ENCODE data around the gene MRPL46. TPM values are rescaled to one million over a fixed set of nuclear protein-coding genes. Genes with fewer than 3 reads are reported as not detected.

The MRPL46 gene
- total and polyA plus RNA-seq, 9 of the 15 experiments (the other 6 are each of a cell fraction or from before 2014, with no cell fraction given): 41.2 to 72.2 (median 49.8) TPM

- TF ChIP-seq, protein P1, sequence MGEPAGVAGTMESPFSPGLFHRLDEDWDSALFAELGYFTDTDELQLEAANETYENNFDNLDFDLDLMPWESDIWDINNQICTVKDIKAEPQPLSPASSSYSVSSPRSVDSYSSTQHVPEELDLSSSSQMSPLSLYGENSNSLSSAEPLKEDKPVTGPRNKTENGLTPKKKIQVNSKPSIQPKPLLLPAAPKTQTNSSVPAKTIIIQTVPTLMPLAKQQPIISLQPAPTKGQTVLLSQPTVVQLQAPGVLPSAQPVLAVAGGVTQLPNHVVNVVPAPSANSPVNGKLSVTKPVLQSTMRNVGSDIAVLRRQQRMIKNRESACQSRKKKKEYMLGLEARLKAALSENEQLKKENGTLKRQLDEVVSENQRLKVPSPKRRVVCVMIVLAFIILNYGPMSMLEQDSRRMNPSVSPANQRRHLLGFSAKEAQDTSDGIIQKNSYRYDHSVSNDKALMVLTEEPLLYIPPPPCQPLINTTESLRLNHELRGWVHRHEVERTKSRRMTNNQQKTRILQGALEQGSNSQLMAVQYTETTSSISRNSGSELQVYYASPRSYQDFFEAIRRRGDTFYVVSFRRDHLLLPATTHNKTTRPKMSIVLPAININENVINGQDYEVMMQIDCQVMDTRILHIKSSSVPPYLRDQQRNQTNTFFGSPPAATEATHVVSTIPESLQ (CRISPR knock-in tag; IDR thresholded peaks at IDR 0.05): no peak
- TF ChIP-seq CUX1 (CRISPR knock-in tag; IDR thresholded peaks at IDR 0.05): no peak
- TF ChIP-seq CTCFL (IDR thresholded peaks at IDR 0.05; ENCODE audit: borderline replicate concordance, insufficient read depth, low read depth, low read length, poor library complexity, severe bottlenecking): no peak
- no peak for TF ChIP-seq PRPF4 (IDR thresholded peaks at IDR 0.05; ENCODE audit: insufficient read depth, low read depth, low read length, poor library complexity, severe bottlenecking)
- TF ChIP-seq ARID1B (IDR thresholded peaks at IDR 0.05): 0 out of 2 replicates have a peak, but pooled peaks have one; percentile 9
- TF ChIP-seq SUPT5H (IDR thresholded peaks at IDR 0.05): peak; percentile 87
- no peak for TF ChIP-seq MAFG (tag; conservative IDR thresholded peaks at IDR 0.05)
- TF ChIP-seq ZFP36 (IDR thresholded peaks at IDR 0.05; ENCODE audit: low read depth, low read length, partially characterized antibody): no peak
- TF ChIP-seq SAP30 (IDR thresholded peaks at IDR 0.05; ENCODE audit: borderline replicate concordance, insufficient read depth, low read depth, low read length, poor library complexity, severe bottlenecking): peak; percentile 87
- peak in 1 of 2 experiments; percentile 23; a peak in 2 of 4 replicates for TF ChIP-seq SIX5 (IDR thresholded peaks at IDR 0.05; ENCODE audit: borderline replicate concordance in 1 of 2, insufficient read depth in 1 of 2, low read depth in 1 of 2, low read length in 2 of 2)
- TF ChIP-seq, protein P2, sequence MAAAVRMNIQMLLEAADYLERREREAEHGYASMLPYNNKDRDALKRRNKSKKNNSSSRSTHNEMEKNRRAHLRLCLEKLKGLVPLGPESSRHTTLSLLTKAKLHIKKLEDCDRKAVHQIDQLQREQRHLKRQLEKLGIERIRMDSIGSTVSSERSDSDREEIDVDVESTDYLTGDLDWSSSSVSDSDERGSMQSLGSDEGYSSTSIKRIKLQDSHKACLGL (CRISPR knock-in tag; IDR thresholded peaks at IDR 0.05; ENCODE audit: borderline replicate concordance, poor library complexity, severe bottlenecking): peak; percentile 87
- TF ChIP-seq GABPA (tag; conservative IDR thresholded peaks at IDR 0.05; ENCODE audit: low read depth): peak; percentile 65; the same call in 1 of the 2 replicates
- peak; percentile 92 for TF ChIP-seq BHLHE40 (IDR thresholded peaks at IDR 0.05; ENCODE audit: low read length)
These were observed at the start of gene MRPL46, which contains the start of gene MRPS11 (continued) for GRCh38 chr15:88467073-88467934.

All from K562 (cell line).